HuH-7.5 (cell line): ENCODE data around the gene CACNA2D3.
"Not testable (repeated sequence)": the region's sequence is repeated elsewhere in the genome, so short reads cannot be mapped to it uniquely, and the experiment has no call there.

Source experiments
- DNase-seq: peaks from one replicate; pipeline ENCODE4 v3.0.0; 2011; ENCODE audit warnings: low spot score

Gene CACNA2D3

DNA sequence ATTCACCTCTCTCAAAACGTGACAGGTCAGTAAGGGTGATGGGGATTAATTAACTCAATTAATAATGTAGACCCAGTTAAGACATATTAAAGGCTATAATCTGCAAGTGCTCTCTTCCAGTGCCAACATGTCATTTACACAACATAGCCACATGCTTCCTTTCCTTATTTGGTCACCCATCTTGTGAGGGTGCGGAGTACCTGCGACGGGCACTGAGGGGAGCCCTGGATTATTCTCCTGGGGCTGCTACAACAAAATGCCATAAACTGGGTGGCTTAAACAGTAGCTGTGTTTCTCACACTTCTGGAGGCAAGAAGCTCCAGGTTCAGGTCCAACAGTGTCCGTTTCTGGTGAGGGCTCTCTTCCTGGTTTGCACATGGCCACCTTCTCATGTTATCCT is 962.9 kb downstream of the CACNA2D3 start:
- no peak for DNase-seq

DNA sequence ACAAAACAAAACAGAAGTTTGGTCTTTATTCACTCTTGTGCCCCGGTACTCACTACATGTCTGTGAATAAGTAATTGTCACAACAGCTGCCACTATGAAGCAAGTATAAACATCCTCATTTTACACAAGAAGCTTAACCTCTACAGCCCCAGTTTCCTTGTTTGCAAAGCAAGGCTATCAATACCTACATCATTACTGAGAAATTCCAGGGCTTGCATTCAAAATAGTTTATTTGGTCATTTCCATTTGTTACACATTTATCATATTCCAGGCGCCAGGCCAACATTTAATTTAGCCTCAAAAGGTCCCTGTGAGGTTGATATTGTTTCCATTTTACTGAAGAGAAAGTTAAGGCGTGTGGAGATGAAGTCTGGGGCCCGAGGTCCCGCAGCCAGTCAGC is 966.9 kb downstream of the CACNA2D3 start:
- DNase-seq, result no peak

DNA sequence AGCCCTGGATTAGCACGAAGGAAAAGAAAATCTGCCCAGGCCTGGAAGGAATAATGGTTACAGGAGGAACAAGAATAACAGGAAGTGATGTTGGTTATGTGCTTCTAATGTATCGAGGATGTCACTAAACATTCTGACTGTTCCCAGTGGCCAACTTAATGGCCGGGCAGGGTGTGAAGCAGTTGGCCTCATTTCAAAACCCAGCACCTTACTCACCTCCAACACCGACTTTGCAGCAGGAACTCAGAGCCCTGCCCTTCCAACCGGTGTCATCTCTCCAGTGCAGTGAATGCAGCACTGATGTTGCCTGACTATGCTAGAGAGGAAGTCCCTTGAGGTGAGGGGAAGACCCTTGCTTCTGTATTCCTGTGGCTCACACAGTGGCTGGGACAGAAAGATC is 967.9 kb downstream of the CACNA2D3 start:
- DNase-seq, result no peak

DNA sequence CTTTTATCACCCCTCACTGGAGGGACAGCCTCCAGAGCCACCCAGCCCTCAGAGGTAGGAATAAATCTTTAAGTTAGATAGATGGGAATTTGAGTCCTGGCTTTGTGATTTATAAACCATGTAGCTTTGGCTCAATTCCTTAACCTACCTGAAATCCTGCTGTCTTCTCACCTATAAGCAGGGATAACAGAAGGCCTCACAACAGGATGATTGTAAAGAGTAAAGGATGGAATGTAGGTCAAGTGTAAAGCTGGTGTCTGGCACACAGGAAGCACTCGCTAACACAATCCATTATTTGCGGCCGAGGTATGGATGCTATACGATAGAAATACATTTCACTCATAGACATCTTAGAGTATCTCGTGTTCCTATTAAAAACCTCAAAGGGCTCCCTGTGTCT is 968.4 kb downstream of the CACNA2D3 start:
- DNase-seq, result no peak

DNA sequence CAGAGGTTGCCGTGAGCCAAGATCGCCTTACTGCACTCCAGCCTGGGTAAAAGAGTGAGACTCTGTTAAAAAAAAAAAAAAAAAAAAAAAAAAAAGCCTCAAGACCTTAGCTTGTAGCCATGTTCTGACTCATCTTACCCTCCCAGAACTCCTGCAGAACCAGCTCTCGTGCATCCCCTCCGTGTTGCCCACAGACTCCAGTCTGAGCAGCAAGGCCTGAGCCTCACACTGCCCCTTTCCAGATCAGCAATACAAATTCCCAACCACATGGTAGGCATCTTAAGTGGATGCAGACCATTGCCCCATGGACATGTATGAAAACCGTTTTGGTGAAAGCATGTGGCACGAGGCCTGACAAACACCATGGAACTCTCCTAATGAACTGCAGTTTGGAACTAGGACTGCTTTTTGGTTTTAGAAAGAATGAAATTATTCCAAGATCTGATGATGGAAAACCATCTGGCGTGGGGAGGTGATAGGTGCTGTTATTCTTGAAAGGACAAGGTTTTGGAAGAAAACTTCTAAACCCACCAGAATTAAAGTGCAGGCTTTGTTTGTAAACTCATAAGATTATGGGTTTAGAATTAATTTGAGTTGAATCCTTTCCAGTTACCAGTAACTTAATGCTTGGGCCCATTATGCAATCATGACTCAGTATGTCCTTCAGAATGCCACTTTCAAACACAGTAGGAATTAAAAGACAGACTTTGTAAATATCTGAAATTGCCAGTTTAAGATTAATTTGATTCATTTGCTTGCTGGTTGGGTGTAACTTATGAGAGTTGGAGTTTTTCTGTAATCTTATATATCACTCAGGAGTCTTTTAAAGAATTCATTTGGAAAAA is 969.3 kb downstream of the CACNA2D3 start:
- DNase-seq, result no peak

DNA sequence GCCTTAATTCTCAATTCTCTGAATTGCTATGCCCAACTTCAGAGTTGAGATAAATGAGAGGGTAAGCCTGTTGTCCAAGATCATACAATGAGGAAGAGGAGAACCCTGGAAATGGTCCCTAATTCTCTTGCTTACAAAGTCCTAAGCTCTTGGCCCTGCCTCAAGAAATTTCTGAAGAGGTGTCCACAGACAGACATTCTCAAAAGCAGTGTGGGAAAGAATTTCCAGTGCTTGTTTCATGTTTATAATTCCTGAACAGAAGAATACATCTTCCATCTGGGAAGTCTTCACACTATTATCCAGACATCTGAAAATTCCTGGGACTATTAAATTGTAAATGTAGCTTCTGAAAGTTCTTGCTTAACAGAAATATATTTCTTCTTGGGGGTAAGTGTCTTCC is 972.3 kb downstream of the CACNA2D3 start:
- no peak for DNase-seq

DNA sequence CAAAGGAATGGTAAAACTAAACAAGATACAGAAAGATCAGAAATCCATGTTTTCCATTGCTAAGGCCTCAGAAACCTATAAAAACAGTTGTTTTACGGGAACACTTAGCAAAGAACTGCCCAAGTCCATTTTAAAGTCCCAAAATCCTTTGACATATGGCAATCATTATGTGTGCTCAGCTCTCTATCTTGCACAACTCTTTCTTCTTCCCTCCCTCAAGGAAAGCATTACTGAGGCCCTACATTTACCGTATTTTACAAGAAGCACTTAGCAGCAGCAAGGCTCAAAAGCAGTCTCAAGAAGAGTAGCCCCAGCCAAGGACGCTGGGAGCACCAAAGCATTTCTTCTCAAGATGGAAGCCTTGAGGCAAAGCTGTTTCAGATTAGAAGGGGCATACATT is 975.1 kb downstream of the CACNA2D3 start:
- no peak for DNase-seq

DNA sequence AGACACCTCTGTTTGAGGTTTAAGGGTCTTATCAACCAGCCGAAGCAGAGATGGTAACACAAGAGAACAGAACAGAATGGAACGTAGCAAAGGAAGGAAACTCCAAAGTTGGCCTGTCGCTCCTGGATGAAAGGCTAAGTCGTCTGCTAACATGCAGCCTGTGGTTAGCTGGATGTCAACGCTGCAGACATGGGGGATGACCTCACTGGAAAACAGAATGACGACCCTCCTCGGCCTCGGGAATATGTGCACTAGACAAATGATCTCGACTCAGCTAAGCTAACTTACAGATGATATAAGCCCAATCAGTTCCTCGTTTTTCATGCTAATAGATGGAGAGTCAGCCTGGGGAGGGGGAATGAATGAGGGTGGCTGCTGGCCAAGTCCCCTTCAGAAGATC is 983.3 kb downstream of the CACNA2D3 start:
- no peak for DNase-seq

DNA sequence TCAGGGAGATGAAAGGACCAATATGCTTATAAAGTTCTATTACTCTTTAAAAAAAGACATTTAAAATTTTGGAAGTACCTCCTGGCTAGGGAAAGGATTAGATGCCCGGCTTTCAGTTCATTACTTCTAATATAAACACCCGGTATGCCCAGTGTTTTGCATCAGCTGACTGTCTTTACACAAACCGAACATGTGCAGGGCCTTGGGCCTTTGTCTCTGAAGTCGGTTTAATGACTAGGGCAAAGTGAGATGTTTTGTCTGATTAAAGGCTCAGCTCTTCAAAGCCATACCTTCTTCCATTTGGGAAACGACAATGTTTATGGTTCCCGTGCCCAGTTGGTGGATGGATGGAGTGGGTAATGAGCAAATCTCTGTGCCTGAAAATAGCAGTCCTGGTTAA is 984.8 kb downstream of the CACNA2D3 start:
- DNase-seq, result no peak

DNA sequence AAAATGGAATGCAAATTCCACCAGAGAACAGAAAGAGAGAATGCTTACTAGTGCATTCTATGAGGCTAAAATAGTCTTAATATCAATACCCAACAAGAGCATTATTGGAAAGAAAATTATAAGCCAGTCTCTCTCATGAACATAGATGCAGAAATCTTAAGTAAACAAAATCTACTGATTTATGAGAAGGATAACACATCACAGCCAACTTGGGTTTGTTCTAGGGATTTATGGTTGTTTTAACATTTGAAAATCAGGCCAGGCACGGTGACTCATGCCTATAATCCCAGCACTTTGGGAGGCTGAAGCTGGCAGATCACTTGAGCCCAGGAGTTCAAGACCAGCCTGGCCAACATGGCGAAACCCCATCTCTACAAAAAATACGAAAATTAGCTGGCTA is 989.6 kb downstream of the CACNA2D3 start:
- not testable (repeated sequence) for DNase-seq

DNA sequence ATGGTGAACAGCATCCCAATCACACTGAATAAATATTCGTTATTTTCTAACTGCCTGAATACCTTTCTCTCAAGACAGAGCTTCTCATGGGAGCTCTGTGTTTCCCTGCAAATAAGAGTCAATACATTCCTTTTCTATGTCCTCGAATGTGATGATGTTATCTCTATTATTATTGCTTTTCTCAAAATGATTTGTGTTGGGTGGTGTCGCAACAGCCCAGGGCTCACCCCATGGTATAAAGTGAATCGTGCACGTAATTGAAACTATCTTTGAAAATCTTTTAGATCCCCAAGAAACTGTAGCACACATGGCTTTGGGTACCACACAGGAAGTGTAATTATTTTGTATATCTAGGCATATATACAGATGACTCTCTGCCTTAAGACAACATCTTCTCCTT is 996.1 kb downstream of the CACNA2D3 start:
- DNase-seq, result no peak

DNA sequence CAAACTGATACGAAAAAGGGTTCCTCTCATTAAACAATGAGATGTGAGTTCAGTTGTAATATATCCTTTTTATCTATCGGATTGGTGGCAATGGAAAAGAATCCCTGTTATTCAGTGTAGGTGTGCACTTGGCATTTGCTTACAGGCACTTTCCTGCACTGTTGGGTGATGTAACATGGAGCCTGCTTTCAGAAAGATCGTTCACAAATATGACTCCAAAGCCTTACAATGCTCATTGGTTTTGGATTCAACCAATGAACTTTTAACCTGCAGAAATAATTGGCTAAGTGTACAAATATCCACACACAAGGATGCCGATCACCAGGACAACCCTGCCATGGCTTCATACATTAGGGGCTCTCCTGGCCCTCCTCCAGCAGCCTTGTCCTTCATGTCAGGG is 996.9 kb downstream of the CACNA2D3 start:
- DNase-seq, result no peak

DNA sequence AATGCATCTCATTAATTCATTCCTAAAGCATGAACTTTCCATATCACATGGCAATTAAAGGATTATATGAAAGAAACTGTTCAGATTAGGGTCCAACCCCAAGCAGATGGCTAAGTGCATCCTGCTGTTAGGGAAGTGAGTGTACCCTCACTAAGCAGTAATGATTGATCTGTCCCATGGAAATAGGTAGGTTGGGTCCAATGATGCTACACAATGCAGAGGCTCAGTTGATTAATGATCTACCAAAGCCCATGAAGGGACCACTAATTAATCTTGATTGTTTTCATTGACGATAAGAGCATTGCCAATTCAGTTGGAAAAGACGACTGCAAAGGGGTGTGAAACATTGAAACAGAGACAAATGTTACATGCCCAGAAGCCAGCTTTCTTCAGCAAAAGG is 1000.0 kb downstream of the CACNA2D3 start:
- DNase-seq, result no peak
